ENCODE data around the gene TACR1.

TACR1 gene

DNA sequence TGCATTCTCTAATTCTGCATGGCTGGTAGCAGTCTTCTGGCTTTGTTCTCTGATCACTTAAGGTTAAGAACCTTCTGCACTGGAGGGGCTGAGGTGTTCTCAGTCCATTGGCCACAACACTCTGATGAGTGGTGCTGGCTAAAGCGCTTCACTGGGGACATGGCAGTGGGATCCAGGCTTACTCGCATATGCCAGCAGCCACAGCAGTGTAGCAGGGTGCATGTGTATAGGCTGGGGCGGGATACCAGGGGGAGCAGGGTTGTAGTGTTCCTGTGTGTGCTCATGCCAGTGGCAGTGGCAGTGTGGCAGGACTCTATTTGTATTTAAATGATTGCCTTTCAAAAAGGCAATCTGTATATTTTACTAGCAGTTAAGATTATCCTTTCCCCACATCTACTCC, 11.1 kb upstream of the TACR1 start:
- no peak for DNase-seq
- H3K27ac Mint-ChIP-seq = no peak overlapping the region
- H3K36me3 Mint-ChIP-seq (ENCODE audit: low read depth) = no peaks in the 10 kb centered on the region
- H3K4me3 Mint-ChIP-seq = no peak overlapping the region
- H3K27me3 Mint-ChIP-seq = peaks cover 23% of the 10 kb centered on the region
- peaks cover 6% of the 10 kb centered on the region for H3K4me1 Mint-ChIP-seq (ENCODE audit: low read depth)
- no peaks in the 10 kb centered on the region for H3K9me3 Mint-ChIP-seq

DNA sequence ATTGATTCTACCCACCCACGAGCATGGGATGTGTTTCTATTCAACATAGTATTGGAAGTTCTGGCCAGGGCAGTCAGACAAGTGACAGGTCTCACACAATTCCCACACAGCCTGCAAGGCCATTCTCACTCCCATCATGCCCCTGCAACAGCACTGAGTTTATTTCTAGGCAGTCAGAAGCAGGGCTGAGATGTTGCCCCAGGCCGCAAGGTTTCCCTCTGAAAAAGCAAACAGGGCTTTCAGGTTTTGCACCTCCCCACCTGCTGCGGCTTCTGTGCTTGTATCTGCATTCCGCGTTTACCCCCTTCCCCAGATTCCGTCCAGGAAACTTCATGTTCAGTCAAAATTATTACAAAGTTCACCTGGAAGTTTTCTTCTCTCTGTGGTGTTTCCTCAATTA, 9.4 kb upstream of the TACR1 start:
- peaks cover 6% of the 10 kb centered on the region for H3K4me1 Mint-ChIP-seq (ENCODE audit: low read depth)
- DNase-seq = no peak
- H3K36me3 Mint-ChIP-seq (ENCODE audit: low read depth) = no peaks in the 10 kb centered on the region
- no peaks in the 10 kb centered on the region for H3K9me3 Mint-ChIP-seq
- no peak overlapping the region for H3K4me3 Mint-ChIP-seq
- H3K27me3 Mint-ChIP-seq = peaks cover 36% of the 10 kb centered on the region
- H3K27ac Mint-ChIP-seq = no peak overlapping the region

DNA sequence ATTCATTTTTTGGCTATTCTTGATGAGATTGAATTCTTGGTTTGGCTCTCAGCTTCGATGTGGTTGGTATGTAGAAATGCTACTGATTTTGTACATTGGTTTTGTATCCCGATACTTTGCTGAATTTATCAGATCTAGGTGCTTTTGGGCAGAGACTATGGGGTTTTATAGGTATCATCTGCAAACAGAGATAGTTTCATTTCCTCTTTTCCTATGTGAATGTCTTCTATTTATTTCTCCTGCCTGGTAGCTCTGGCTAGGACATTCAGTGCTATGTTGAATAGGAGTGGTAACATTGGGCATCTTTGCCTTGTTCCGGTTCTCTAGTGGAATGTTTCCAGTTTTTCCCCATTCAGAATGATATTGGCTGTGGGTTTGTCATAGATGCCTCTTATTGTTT, 5.5 kb upstream of the TACR1 start:
- Mint-ChIP-seq H3K27ac (no peak overlapping the region), H3K4me3 (no peak overlapping the region), H3K27me3 (peaks cover 65% of the 10 kb centered on the region), H3K9me3 (no peaks in the 10 kb centered on the region), H3K4me1 (ENCODE audit: low read depth) (peaks cover 9% of the 10 kb centered on the region), H3K36me3 (ENCODE audit: low read depth) (no peaks in the 10 kb centered on the region)
- no peak for DNase-seq

DNA sequence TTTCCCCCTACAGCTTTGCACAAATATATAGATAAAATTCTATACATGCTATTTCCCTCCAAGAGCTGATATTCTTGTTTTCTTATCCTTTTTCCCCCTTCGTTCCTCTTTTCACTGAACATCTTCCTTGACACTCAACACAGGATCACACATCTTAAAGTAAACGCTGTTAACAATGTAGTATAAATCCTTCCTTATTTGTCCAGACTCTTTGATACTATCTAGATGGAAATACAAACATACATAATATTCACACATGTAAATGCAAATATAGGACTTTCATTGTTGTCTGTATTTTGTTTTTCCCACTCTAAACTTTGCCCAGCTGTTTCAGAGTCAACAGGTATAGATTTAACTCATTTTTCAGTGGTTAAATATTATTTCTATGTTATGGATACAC, 3.0 kb upstream of the TACR1 start:
- Mint-ChIP-seq H3K36me3 (ENCODE audit: low read depth) (no peaks in the 10 kb centered on the region), H3K4me3 (no peak overlapping the region), H3K27ac (no peak overlapping the region), H3K27me3 (peaks cover 74% of the 10 kb centered on the region), H3K4me1 (ENCODE audit: low read depth) (peaks cover 15% of the 10 kb centered on the region), H3K9me3 (no peaks in the 10 kb centered on the region)
- no peak for DNase-seq

DNA sequence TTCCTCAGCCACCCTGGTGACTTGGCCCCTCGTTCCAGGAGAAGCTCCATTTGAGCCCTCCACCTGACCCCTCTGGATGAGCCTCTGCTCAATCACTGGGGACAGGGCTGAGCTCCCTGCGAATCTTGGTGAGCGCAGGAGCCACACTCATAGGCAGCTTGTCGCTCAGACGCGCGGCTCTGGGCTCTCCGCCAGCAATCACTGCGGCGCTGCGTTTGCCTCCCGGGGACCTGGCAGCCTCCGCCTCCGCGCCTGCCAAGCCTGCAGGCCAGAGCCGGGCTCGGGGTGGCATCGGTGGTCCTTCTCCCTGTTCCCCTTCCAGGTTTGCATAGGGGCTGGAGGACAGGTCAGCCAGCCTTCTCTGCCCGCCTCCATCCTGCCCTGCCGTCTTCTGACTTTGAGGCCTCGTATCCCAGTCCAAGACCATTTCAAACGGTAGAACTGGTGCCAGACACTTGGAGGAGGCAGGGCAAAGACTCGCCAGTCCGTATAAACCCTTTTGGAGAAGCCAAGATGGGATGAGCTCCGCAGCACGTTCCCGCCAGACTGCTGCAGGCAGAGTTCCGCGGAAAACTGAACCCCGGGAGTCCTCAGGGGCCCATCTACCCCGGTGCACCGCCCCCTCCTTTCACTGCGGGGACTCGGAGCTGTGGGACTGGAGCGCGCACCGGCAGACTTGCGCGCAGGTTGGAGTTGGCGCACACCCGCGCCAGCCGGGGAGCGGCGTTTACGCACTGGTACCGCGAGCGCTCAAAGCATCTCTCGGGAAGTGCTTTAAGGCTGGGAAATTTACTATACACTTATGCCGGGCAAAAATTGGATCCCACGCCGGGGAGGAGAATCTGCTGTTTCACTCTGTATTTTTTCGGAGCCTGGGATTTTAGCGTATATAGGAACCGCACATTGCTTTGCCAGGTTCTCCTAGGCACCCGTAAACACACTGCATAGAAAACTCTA, 1.1 kb upstream of the TACR1 start:
- H3K9me3 Mint-ChIP-seq = no peaks in the 10 kb centered on the region
- H3K4me1 Mint-ChIP-seq (ENCODE audit: low read depth) = peaks cover 15% of the 10 kb centered on the region
- DNase-seq = peak; percentile 37
- H3K27ac Mint-ChIP-seq = no peak overlapping the region
- peak overlapping the region; percentile 60 for H3K4me3 Mint-ChIP-seq
- no peaks in the 10 kb centered on the region for H3K36me3 Mint-ChIP-seq (ENCODE audit: low read depth)
- peaks cover 83% of the 10 kb centered on the region for H3K27me3 Mint-ChIP-seq

DNA sequence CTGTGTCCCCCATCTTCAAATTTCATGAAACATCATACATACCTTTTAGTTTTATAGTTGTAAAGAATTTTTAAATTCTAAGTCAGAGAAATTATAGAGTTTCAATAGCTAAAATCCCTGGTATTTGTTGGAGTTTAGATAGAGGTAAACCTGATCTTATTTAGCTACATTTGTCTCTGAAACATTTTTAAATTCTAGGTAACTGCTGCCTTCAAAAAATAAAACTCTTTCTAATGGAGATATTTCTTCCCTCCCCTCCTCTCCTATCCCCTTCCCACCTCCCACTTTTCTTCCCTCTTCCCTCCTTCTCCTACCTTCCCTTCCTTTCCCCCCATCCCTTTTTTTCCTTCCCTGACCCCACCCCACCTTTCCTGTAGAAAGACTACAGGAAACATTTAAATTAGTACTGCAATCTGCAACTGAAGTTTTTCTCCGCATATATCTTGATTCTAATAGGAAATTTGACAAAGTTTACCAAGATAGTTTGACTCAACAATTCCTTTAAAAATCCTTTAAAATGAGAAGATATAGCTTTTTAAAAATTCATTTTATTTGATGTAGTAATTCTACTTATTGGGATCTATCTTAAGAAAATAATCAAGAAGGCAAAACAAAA, 4.1 kb downstream of the TACR1 start:
- Mint-ChIP-seq H3K9me3 (no peaks in the 10 kb centered on the region), H3K4me1 (ENCODE audit: low read depth) (peaks cover 8% of the 10 kb centered on the region), H3K27me3 (peaks cover 74% of the 10 kb centered on the region)

DNA sequence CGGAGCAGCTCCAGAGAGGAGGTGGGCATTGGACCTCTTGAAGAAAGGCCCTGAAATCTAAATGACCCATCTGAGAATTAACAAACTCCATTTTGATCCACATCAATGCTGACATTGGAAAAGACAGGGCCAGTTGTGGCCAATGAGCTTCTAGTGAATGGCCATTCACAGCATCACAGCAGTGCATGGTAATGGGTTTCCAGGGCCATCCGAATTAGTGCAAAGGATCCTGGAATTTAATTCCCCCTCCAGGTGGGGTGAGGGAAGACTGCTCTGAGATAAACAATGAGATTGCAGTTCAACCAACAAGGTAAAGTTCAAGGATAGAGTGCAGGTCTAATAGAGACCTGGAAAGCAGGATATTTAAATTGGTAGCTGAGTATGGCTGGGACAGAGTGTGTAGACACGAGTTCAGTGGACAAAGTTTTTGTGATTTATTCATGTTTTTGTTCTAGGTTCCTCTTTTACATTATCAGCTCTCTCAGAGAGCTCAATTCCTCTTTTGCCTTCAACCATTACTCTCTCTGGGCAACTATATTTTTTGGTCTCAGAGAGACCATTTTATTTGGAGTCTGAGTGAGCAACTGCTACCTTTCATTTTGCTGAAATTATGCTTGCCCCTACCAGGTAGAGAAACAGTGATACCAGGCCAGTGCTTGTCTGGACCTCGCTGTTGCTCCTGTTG, 5.0 kb downstream of the TACR1 start:
- no peak overlapping the region for H3K4me3 Mint-ChIP-seq
- no peak for DNase-seq
- no peak overlapping the region for H3K27ac Mint-ChIP-seq
- H3K27me3 Mint-ChIP-seq = peaks cover 68% of the 10 kb centered on the region
- H3K36me3 Mint-ChIP-seq (ENCODE audit: low read depth) = no peaks in the 10 kb centered on the region
- H3K9me3 Mint-ChIP-seq = no peaks in the 10 kb centered on the region
- peaks cover under 1% of the 10 kb centered on the region for H3K4me1 Mint-ChIP-seq (ENCODE audit: low read depth)

More for the DNA sequence above, 4.1 kb downstream of the TACR1 start:
- H3K4me3 Mint-ChIP-seq = no peak overlapping the region
- no peaks in the 10 kb centered on the region for H3K36me3 Mint-ChIP-seq (ENCODE audit: low read depth)
- no peak overlapping the region for H3K27ac Mint-ChIP-seq
- DNase-seq = no peak

DNA sequence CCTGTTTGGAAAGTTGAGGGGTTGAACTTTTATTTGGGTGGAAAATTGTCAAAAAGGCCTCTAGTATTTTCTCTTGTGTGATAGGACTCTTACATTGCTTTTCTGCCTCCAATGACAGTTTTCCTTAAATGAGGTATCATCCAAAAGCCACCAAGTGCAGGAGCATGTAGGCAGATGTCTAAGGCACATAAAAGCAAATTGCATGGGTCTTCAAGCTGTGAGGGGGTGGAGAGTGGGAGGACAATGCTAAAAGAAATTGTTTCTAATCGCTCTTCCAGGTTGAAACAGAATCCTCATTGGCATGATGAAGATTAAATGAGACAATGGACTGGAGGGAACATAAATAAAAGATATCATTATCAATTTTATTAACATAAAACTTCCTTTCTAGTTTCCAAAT, 6.8 kb downstream of the TACR1 start:
- Mint-ChIP-seq H3K4me3 (no peak overlapping the region), H3K4me1 (ENCODE audit: low read depth) (no peaks in the 10 kb centered on the region), H3K36me3 (ENCODE audit: low read depth) (no peaks in the 10 kb centered on the region), H3K27me3 (peaks cover 51% of the 10 kb centered on the region), H3K27ac (no peak overlapping the region), H3K9me3 (no peaks in the 10 kb centered on the region)
- no peak for DNase-seq

DNA sequence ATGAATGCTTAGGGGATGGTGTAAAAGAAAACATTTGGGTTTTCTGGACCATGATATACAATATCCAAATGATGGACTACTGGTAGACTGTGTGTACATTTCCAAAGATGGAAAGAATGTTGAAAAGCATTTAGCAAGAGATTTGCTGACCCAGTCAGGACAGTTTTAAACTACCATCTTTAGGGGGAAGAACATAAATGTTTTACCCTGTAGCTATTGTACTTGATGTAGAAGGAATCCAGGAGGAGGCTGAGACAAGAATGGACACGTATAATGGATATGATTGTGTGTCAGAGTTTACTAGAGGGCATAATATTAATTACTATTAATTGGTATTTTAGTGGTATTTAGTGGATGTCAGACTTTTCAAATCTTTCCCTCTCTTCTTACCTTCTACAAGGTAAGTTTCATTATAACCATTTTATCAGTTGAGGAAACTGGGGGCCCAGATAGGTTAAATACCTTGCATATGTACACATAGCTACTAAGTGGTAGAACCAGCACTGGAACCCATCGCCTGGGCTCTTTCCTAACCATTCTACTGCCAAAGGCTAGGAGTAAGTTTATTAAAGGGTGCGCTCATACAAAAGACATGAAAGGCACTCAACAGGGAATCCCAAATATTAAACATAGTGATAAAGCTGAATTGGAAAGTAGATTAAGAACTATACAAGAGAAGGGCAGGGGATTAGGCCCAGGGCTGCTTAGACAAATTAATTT, 8.9 kb downstream of the TACR1 start:
- Mint-ChIP-seq H3K27me3 (peaks cover 34% of the 10 kb centered on the region), H3K4me1 (ENCODE audit: low read depth) (no peaks in the 10 kb centered on the region), H3K27ac (no peak overlapping the region), H3K9me3 (no peaks in the 10 kb centered on the region), H3K36me3 (ENCODE audit: low read depth) (no peaks in the 10 kb centered on the region), H3K4me3 (no peak overlapping the region)
- DNase-seq = no peak

DNA sequence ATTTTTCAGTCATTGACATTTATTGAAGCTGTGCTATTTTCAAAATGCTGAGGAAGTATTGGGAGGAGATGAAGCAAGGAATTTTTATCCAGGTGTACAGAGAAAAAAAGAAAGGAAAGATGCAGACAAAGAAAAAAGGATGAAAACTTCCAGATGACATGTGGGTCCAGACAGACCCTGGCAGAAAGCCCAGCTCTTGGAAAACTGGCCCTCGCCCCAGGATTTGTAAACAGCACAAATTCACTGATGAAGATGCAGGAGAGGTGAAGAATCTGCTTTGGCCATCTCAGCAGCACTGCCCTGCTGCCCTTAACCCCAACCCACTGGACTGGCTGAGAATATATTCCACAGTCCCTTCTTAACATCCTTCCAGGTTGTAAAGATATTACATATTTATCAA, 12.5 kb downstream of the TACR1 start:
- Mint-ChIP-seq H3K9me3 (no peaks in the 10 kb centered on the region), H3K27me3 (peaks cover 12% of the 10 kb centered on the region), H3K27ac (no peak overlapping the region), H3K36me3 (ENCODE audit: low read depth) (no peaks in the 10 kb centered on the region), H3K4me3 (no peak overlapping the region), H3K4me1 (ENCODE audit: low read depth) (no peaks in the 10 kb centered on the region)
- no peak for DNase-seq

DNA sequence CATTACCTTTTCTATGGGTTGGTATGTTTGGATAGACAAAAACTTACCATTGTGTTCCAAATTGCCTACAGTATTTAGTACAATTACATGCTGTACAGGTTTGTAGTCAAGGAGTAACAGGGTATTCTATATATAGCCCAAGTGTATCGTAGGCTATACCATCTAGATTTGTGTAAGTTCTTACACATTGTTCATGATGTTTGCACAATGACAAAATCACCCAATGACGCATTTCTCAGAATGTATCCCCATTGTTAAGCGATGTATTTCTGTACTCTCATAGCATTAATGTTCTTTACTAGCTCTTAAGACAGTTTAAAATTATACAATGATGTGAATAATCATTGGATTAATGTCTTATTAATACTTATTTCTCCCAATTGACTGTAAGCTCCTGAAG, 16.7 kb downstream of the TACR1 start:
- no peaks in the 10 kb centered on the region for H3K27me3 Mint-ChIP-seq

DNA sequence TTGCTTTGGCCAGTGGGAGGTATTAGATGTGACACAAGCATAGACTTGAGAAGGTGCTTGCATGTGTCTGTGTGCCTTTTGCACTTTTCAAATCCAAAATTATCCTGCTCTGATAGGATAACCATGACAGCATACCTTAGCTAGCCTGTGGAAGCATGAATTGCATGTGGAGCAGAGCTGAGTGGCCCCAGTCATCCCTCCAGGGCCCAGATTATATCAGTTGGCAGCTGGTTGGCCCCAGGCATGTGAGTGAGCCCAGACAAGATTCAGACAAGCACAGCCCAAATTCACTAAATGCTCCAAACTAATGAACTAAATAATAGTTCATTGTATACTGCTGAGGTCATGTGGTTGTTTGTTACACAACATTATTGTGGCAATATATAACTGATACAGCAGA, 18.8 kb downstream of the TACR1 start:
- Mint-ChIP-seq H3K27me3 (no peaks in the 10 kb centered on the region), H3K4me3 (no peak overlapping the region), H3K36me3 (ENCODE audit: low read depth) (no peaks in the 10 kb centered on the region), H3K9me3 (no peaks in the 10 kb centered on the region), H3K27ac (no peak overlapping the region), H3K4me1 (ENCODE audit: low read depth) (no peaks in the 10 kb centered on the region)
- no peak for DNase-seq

More for the DNA sequence above, 16.7 kb downstream of the TACR1 start:
- Mint-ChIP-seq H3K4me3 (no peak overlapping the region), H3K36me3 (ENCODE audit: low read depth) (no peaks in the 10 kb centered on the region), H3K4me1 (ENCODE audit: low read depth) (no peaks in the 10 kb centered on the region), H3K9me3 (no peaks in the 10 kb centered on the region), H3K27ac (no peak overlapping the region)
- DNase-seq = no peak

DNA sequence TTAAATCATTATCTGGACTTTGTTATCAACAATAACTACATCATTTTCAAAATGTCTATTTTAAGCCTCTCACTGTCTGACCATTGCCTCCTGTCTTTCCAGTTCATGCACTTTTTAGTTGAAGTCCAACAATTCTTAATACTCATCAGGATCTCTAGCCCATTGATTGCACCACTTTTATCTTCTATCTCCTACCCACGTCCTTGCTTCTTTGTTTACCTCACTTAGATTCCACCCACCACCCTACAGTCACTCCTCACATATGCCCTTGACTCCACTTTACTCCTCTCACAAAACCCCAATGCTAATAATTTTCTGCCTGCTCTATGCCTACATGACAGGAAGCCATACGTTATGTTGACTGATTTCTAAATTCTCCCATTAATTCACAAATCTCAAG, 21.9 kb downstream of the TACR1 start:
- H3K9me3 Mint-ChIP-seq = no peaks in the 10 kb centered on the region
- H3K27ac Mint-ChIP-seq = no peak overlapping the region
- no peaks in the 10 kb centered on the region for H3K4me1 Mint-ChIP-seq (ENCODE audit: low read depth)
- no peaks in the 10 kb centered on the region for H3K27me3 Mint-ChIP-seq
- no peak for DNase-seq
- H3K4me3 Mint-ChIP-seq = no peak overlapping the region
- no peaks in the 10 kb centered on the region for H3K36me3 Mint-ChIP-seq (ENCODE audit: low read depth)

DNA sequence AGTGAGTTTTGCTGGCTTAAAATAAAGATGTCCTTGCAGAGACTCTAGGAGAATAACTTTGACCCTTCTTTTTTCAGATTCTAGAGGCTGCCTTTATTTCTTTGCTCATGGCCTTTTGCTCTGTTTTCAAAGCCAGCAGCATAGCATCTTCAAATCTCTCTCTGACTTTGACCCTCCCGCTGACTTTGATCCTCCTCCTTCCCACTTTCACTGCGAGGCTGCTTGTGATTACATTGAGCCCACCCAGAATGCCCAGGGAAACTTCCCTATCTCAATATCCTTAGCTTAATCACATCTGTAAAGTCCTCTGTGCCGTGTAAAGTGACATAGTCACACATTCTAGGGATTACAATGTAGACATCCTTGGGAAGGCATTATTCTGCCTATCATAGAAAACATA, 23.9 kb downstream of the TACR1 start:
- H3K27ac Mint-ChIP-seq = no peak overlapping the region
- H3K27me3 Mint-ChIP-seq = peaks cover 5% of the 10 kb centered on the region
- no peaks in the 10 kb centered on the region for H3K36me3 Mint-ChIP-seq (ENCODE audit: low read depth)
- DNase-seq = no peak
- H3K4me1 Mint-ChIP-seq (ENCODE audit: low read depth) = no peaks in the 10 kb centered on the region
- H3K4me3 Mint-ChIP-seq = no peak overlapping the region
- no peaks in the 10 kb centered on the region for H3K9me3 Mint-ChIP-seq

Data from activated T-cell treated with anti-CD3 and anti-CD28 coated beads, Interleukin-2, amount 50 U/mL, for 24 hours (primary cell).